ENCODE measurements around the gene KLF16. TPM values are rescaled to one million over a fixed set of nuclear protein-coding genes. Genes with fewer than 3 reads are reported as not detected.
A peak's percentile ranks its signal among the peaks of the same experiment; 100 is the strongest.

Gene KLF16
- total RNA-seq, 3 donors from 2014 or later = 2.9 to 4.6 (median 4.1) TPM

DNA sequence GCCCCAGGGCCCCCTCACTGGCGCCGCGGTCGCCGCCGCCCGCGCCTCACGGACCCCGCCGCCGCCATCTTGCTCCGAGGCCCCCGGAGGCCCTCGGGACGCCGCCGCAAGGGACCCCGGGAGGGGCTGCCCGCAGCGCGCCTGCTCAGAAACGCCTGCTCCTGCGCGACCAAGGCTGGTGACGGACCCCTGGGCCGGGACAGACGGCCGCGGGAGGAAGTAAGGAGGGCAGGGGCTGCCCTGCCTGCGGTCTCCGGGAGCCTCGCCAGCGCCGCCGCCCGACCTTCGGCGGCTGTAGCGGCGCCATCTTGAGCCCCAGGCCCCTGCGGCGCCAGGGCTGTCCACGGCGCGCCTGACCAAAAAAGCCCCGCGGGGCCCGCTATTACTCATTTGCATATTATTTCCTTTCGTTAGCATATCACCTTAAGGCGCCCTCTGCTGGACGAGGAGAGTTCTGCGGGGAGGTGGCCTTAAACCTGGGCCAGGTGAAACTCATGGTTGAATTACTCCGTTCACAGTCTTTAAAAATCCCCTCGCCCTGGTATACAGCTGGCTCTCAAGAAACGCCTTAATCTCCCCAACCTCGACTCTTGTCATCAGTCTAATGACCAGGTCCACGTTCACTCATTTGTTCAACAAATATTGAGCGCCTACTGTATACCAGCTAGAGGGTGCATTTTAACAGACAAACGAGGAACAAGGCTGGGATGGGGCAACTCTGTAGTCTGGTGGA is 14.8 kb downstream of the KLF16 start, which contains the start of gene REXO1:
Gene REXO1, minus strand, starts transcription at position 85 of the 733 bp plus-strand sequence. CDS start 125 bp downstream, outside the sequence.
- no peaks in the 10 kb centered on the region for H3K36me3 ChIP-seq
- H3K27me3 ChIP-seq = no peaks in the 10 kb centered on the region
- H3K27ac ChIP-seq = peak within 1 kb of the TSS; percentile 98 to 99
- peaks cover 21 to 45% of the 10 kb centered on the region in 2 donors for H3K4me1 ChIP-seq
- TF ChIP-seq POLR2AphosphoS5 (IDR thresholded peaks at IDR 0.05) (peak; percentile 76 to 89 (median 77)), POLR2A (IDR thresholded peaks at IDR 0.05) (no peak)
- TF ChIP-seq, protein P1, sequence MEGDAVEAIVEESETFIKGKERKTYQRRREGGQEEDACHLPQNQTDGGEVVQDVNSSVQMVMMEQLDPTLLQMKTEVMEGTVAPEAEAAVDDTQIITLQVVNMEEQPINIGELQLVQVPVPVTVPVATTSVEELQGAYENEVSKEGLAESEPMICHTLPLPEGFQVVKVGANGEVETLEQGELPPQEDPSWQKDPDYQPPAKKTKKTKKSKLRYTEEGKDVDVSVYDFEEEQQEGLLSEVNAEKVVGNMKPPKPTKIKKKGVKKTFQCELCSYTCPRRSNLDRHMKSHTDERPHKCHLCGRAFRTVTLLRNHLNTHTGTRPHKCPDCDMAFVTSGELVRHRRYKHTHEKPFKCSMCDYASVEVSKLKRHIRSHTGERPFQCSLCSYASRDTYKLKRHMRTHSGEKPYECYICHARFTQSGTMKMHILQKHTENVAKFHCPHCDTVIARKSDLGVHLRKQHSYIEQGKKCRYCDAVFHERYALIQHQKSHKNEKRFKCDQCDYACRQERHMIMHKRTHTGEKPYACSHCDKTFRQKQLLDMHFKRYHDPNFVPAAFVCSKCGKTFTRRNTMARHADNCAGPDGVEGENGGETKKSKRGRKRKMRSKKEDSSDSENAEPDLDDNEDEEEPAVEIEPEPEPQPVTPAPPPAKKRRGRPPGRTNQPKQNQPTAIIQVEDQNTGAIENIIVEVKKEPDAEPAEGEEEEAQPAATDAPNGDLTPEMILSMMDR (IDR thresholded peaks at IDR 0.05) = peak; percentile 90 to 95 (median 92)
- peak; percentile 96 to 98 for DNase-seq (ENCODE audit: low spot score in 2 of 2)
- intact Hi-C loops (cut with DNase I; ENCODE audit: low total_unique reads) = no loop called here
- H3K9me3 ChIP-seq = no peaks in the 10 kb centered on the region
- H3K4me3 ChIP-seq = peak within 1 kb of the TSS; percentile 99 to 100 (median 100)

DNA sequence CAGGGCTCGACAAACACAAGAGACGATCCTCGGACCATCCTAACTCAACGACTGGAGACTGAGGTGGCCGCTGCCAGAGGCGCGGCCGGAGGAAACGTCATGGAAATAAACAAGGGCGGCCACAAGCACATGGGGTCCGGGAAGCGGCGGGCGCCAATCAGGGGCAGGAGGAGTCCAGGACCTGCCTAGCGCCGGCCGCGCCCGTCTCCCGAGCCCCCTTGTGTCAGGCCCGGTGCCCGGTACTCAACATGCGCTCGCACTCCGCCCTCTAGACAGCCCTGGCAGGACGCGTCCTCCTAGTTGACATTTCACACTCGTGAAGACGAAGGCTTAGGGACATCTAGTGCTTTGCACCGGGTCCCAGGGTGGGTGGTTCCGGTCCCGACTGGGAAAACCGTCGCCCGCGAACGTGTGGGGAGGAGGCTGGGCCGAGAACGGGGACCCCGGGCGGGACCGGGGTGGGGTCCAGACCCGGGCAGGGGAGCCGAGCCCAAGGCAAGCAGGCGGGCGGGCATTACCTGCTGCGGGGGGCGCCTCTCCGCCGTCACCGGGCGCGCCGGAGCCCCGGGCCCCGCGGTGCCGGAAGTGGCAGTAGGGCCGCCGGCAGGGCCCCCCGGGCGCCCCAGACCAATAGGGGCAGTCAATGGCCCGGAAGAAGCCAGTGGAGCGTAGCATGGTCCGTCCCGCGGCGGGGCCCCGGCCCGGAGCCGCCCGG is 15.5 kb downstream of the KLF16 start:
- Histone ChIP-seq H3K36me3 (no peaks in the 10 kb centered on the region), H3K9me3 (no peaks in the 10 kb centered on the region), H3K4me1 (peaks cover 25 to 48% of the 10 kb centered on the region in 2 donors), H3K27me3 (no peaks in the 10 kb centered on the region), H3K4me3 (peak overlapping the region; percentile 99 to 100 (median 100)), H3K27ac (peak overlapping the region; percentile 98 to 99)
- no peak for TF ChIP-seq POLR2AphosphoS5 (IDR thresholded peaks at IDR 0.05)
- TF ChIP-seq, protein P1 (IDR thresholded peaks at IDR 0.05) = no peak
- no peak for TF ChIP-seq POLR2A (IDR thresholded peaks at IDR 0.05)
- no peak for DNase-seq (ENCODE audit: low spot score in 2 of 2)
- intact Hi-C loops (cut with DNase I; ENCODE audit: low total_unique reads) = no loop called here

DNA sequence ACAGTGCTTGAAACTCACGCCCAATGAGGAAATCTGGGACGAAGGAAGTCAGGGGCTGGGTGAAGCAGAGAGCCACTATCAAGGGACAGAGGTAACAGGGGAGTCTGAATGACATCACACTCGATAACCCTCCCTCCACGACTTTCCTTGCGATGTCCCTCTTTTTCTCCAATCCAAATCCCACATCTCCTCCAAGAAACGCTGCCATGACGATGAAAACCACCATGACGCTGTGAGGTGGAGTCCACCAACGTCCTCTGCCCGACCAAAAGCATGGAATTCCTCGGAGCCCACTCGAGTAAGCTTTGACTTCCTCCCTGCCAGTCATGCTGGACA is 16.1 kb downstream of the KLF16 start:
- TF ChIP-seq POLR2A (IDR thresholded peaks at IDR 0.05) (no peak), POLR2AphosphoS5 (IDR thresholded peaks at IDR 0.05) (no peak)
- TF ChIP-seq, protein P1 (IDR thresholded peaks at IDR 0.05) = no peak
- Histone ChIP-seq H3K27ac (peak overlapping the region in 1 of 2 donors; percentile 99), H3K4me1 (peaks cover 30 to 51% of the 10 kb centered on the region in 2 donors), H3K27me3 (no peaks in the 10 kb centered on the region), H3K9me3 (no peaks in the 10 kb centered on the region), H3K36me3 (no peaks in the 10 kb centered on the region), H3K4me3 (peak overlapping the region; percentile 99 to 100 (median 100))
- DNase-seq (ENCODE audit: low spot score in 2 of 2) = no peak
- intact Hi-C loops (cut with DNase I; ENCODE audit: low total_unique reads) = no loop called here

DNA sequence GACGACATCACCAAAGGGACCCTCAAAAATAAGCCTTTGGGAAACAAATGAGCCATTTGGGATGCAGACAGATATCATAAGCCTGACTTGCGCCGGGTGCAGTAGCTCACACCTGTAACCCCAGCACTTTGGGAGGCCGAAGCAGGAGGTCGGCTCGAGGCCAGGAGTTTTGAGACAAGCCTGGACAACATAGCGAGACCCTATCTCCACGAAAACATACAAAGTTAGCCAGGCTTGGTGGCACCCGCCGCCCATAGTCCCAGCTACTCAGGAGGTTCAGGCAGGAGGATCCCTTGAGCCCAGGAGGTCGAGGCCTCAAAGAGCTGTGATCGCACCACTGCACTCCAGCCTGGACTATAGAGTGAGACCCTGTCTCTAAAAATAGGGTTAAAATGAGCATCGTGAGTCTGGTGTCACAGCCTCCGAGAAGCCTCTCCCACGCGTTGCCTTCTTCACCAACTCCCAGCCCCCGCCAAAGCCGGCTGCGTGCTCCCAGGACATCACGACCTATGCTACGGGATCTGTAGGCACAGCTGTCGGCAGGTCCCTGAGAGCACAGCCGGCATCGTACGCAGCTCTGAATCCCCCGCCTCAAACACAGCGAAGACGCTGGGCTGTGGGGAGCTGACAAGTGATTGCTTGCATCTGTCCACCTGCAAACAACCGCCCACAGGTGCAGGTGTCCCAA is 16.7 kb downstream of the KLF16 start:
- TF ChIP-seq, protein P1 (IDR thresholded peaks at IDR 0.05) = no peak
- TF ChIP-seq POLR2AphosphoS5 (IDR thresholded peaks at IDR 0.05) (no peak), POLR2A (IDR thresholded peaks at IDR 0.05) (no peak)
- H3K9me3 ChIP-seq = no peaks in the 10 kb centered on the region
- no peaks in the 10 kb centered on the region for H3K27me3 ChIP-seq
- H3K4me1 ChIP-seq = peaks cover 33 to 47% of the 10 kb centered on the region in 2 donors
- no peak overlapping the region for H3K27ac ChIP-seq
- peak overlapping the region; percentile 99 to 100 (median 100) for H3K4me3 ChIP-seq
- intact Hi-C loops (cut with DNase I; ENCODE audit: low total_unique reads) = no loop called here
- H3K36me3 ChIP-seq = no peaks in the 10 kb centered on the region
- DNase-seq (ENCODE audit: low spot score in 2 of 2) = no peak
